ENCODE data around the gene RNF144B.
"Not testable (repeated sequence)": the region's sequence is repeated elsewhere in the genome, so short reads cannot be mapped to it uniquely, and the experiment has no call there.

The RNF144B gene

DNA sequence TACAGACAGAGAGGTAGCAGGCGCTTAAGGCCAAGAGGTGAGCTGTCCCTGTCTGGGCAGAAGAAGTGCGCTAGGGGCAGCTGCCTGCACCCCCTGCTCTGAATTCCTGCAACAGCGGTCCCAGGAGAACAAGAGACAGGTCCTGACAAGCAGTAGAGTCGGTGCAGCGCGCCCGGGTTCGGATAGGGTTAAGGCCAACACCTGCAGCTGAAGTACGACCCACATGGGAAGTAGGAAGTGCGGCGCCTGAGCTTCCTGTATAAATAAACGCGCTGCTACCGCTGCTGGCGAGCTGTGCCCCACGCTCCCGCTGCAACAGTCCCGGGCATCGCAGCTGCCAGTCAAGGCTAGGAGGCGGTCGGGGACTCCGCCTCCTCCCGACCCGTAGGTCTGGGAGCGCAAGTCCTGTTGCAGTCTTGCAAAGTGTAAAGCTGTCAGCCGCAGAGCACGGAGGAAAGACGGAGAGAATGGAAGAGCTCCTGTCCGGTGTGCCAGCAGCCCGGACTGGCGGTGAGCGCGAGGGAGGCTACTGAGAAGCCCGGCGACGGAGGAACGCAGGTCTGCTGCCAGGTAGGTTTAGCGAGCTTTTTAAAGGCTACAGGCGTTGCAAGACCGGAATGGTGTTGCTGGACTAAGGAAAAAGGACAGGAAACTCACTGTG, at the start of gene RNF144B:
Gene RNF144B, plus strand, starts transcription at position 290 of the 661 bp plus-strand sequence. CDS start 12,185 bp downstream, outside the sequence.
- peak; percentile 37 for DNase-seq (ENCODE audit: low read depth)

- DNase-seq (ENCODE audit: low read depth), result no peak
These were observed 47.6 kb upstream of the RNF144B start for GRCh38 chr6:18339599-18339998.

- no peak for DNase-seq (ENCODE audit: low read depth)
These were observed 46.2 kb upstream of the RNF144B start for GRCh38 chr6:18340781-18341551.

DNA sequence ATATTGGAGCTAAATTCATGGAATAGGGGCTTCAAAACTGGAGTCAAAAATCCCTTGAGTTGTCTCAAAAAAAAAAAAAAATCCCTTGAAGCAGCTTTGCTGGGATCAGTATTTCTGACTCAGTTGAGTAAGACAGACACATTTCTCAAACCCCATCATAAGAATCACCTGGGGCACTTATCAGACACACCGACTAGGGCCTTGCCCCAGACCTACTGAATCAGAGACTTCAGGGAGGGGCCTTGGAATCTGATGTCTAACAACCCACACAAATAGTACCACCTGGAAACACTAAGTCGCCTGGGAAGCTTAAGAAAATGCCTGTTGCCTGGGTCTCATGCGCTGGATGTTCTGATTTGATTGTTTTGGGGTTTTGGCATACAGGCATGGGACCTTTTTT, 44.9 kb upstream of the RNF144B start:
- DNase-seq (ENCODE audit: low read depth), result no peak

- no peak for DNase-seq (ENCODE audit: low read depth)
These were observed 43.4 kb upstream of the RNF144B start for GRCh38 chr6:18343741-18344140.

GRCh38 chr6:18347021-18347577, 40.1 kb upstream of the RNF144B start:
- DNase-seq (ENCODE audit: low read depth), result no peak

DNA sequence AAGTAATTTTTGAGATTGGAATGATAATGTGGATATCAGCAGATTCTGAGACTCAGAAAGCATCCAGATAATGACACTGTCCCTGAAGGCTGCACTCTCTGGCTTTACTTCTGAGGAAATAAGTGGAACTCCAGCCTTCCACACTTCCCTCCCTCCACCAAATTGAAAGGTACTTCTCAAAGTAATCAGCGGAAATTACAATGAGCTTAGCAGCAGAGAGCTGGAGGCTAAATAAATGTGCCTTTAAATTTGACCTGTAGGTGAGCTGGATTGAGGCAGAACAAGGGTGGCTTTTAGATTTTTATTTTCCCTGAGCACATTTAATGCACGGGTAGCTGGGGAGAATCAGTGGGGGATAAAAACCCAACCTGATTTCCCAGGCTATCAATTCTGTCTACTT, 39.3 kb upstream of the RNF144B start:
- no peak for DNase-seq (ENCODE audit: low read depth)

DNA sequence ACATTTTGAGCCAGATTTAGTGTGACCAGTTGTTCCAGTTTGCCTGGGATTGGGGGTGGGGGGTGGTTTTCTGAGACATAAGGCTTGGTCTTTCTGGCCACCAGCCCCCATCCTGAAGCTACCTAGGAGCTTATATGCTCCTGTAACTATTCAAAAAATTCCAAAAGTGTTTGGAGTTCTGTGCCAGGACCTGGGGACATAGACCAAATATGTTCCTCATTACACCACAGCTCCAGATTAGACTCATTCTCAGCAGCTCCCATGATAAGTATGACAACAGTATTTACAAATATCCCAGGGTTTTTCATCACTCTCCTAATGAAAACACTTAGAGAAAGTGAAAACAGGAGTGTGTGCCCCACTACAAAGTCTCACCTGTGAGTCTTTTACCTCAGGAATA, 37.8 kb upstream of the RNF144B start:
- DNase-seq (ENCODE audit: low read depth), result no peak

- no peak for DNase-seq (ENCODE audit: low read depth)
These were observed 36.9 kb upstream of the RNF144B start for GRCh38 chr6:18350271-18350670.

DNA sequence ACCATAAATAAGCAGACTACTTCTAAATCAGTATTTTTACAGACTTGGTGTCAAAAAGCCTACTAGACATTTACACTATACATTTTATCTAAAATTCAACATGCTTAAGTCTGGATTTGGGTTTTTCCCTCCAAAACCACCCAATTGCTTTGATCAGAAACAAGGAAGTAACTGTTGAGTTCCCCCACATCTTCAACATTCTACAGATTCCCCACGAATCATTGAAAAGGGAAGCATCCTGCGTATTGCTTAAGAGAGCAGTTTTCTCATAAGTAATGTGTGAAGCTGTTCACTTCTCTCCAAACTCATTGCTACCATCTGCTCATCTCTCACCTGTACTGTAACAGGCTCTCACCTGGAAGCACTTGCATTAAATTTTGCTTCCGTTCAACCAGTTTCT, 36.4 kb upstream of the RNF144B start:
- no peak for DNase-seq (ENCODE audit: low read depth)

GRCh38 chr6:18352001-18352400, 35.1 kb upstream of the RNF144B start:
- DNase-seq (ENCODE audit: low read depth), result no peak

- DNase-seq (ENCODE audit: low read depth), result no peak
These were observed 34.3 kb upstream of the RNF144B start for GRCh38 chr6:18352842-18353241.

- no peak for DNase-seq (ENCODE audit: low read depth)
These were observed 33.9 kb upstream of the RNF144B start for GRCh38 chr6:18353251-18353650.

- not testable (repeated sequence) for DNase-seq (ENCODE audit: low read depth)
These were observed 29.6 kb upstream of the RNF144B start for GRCh38 chr6:18357546-18357945.

DNA sequence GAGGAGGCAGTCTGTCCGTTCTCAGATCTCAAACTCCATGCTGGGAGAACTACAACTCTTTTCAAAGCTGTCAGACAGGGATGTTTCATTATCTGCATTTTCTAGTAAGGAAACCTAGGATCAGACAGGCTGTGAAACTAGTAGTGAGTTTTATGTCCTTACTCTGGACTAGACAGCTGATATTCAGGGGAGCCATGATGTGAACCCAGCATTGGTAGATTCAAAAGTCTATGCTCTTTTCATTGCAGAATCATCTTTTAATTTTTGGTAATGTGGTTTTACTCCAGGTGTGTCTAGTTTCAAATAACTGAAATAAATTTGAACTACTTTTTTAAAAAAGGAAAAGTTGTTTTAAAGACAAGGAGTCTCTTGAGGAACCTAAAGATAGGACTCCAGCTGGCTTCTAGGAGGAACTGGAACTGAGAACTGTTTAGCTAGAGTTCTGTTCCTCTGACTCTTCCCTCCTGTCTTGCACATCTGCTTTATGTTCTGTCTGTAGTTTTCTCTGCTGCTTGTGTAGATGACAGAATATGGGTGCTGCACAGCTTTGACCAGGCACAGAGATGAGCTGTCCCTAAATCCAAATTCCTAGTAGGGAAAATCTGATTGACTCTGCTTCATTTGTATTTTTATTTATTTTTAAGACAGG, 27.8 kb upstream of the RNF144B start:
- no peak for DNase-seq (ENCODE audit: low read depth)

GRCh38 chr6:18360188-18360587, 27.0 kb upstream of the RNF144B start:
- no peak for DNase-seq (ENCODE audit: low read depth)

DNA sequence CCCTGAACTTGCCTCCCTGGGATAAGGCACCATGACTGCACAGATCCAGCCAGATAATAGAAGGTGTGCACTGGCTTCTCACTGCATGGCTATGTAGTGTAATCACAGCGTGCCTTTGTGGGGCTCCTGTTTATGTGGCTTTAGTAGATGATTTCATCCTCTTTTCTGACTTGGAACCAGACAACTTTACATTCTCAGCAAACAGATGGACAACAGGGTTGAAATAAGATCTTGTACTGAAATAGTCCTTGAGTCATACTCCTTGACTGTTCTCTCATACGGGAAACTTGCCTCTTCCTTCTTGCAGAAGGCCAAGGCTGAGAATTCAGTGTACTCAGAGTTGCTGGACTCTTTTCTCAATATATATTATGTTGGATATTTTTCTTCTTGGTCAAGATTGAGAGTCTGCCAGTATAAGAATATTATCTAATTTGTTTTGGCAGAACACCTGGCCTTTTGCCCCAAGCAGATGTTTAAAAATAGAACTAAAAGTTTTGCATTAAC, 25.0 kb upstream of the RNF144B start:
- DNase-seq (ENCODE audit: low read depth), result no peak

DNA sequence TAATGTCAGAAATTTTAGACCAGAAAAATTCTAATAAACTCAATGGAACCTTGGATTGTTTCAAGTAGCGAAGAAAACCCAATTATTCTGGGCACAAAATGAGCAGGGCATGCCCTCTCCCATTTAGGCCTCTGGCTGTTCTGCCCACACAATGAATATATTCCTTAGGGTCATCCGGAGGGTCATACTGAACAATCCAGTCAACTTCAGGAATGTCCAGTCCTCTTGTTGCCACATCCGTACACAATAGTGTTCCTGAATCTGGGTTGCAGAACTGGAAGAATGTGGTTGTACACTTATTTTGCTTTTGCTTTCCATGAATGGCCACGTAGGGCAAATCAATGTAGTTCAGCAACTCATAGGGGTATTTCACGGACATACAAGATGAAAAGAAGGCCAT, 23.4 kb upstream of the RNF144B start:
- no peak for DNase-seq (ENCODE audit: low read depth)

- not testable (repeated sequence) for DNase-seq (ENCODE audit: low read depth)
These were observed 22.6 kb upstream of the RNF144B start for GRCh38 chr6:18364561-18364960.

GRCh38 chr6:18367371-18367770, 19.8 kb upstream of the RNF144B start:
- no peak for DNase-seq (ENCODE audit: low read depth)

DNA sequence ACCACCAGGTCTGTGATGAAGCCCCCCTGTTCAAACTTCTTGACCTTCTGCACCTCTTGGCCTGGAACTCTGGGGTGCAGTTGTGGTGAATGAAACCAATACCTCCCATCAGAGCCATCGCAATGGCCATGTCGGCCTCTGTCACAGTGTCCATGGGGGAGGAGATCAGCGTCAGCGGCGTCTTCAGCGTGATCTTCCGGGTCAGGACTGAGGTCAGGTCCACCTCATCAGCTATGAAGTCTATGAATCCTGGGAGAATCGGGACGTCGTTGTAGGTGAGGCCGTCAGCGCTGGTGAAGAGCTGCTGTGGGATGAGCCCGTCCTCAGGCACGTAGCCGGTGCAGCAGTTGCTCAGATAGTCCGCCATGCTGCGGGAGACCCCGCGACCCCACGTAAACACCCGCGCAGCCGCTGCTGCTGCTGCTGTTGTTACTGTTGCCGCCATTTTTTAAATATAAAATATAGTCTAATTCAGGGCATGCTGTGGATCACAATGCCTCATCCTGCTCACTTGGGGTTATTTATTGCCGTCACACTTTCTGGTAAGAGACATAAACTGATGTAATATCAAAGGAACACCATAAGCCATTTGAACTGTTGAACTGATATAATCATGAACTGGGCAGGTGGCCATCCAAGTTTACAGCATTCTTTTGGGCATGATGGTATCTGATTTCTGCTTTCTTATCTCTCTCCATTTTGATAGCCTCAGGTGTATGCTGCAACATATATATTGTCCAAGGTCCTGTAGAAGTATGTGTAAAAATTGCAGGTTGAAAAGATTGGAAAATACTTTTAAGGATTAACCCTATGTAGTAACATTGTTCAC, 18.7 kb upstream of the RNF144B start:
- DNase-seq (ENCODE audit: low read depth), result no peak

DNA sequence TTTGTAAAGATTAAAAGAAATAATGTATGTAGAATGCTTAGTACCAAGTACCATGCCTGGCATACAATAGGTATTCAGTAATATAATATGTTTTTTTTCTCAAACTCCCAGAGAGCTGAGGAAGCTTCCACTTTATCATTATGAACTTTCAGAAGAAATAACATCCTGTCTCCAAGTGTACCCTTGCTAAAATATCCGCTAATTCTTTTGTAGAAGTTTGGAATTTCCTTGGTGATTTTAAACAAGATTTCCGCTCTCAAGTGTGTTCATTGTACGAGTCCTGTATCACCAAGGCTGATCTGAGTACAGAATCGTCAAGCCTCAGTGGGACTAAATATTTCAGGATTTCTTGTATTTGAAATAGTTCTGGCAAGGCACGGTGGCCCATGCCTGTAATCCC, 16.1 kb upstream of the RNF144B start:
- no peak for DNase-seq (ENCODE audit: low read depth)

Data from stimulated activated CD8-positive, alpha-beta memory T cell treated with anti-CD3 and anti-CD28 coated beads, Interleukin-12 subunit alpha, Interleukin-12 subunit beta, amount 100 ng/mL, for 1 hour (primary cell).